ENCODE data around the gene ARHGEF3. TPM values are rescaled to one million over a fixed set of nuclear protein-coding genes. Genes with fewer than 3 reads are reported as not detected.

Gene ARHGEF3
- total RNA-seq, 1 experiment from 2014 or later = 1.3 TPM

- H3K4me3 ChIP-seq (ENCODE audit: low read depth, low read length, poor library complexity, severe bottlenecking) = no peak overlapping the region
- intact Hi-C loops (cut with micrococcal nuclease; ENCODE audit: unreplicated experiment) = no loop called here
- no peaks in the 10 kb centered on the region for H3K36me3 ChIP-seq (ENCODE audit: insufficient read depth, low read length, poor library complexity, severe bottlenecking)
- CTCF ChIA-PET = no interaction called here
- H3K4me1 ChIP-seq (ENCODE audit: insufficient read depth, low read length, poor library complexity, severe bottlenecking) = no peaks in the 10 kb centered on the region
- no peaks in the 10 kb centered on the region for H3K27me3 ChIP-seq (replicated peaks; ENCODE audit: insufficient read depth, low read depth, low read length, poor library complexity)
- POLR2A ChIA-PET (ENCODE audit: low non-redundant PET) = no interaction called here
- no peak for DNase-seq (ENCODE audit: low spot score)
- H3K27ac ChIP-seq (ENCODE audit: low read depth, low read length, poor library complexity, severe bottlenecking) = no peak overlapping the region
- no peaks in the 10 kb centered on the region for H3K9me3 ChIP-seq (ENCODE audit: low read depth, low read length, poor library complexity, severe bottlenecking)
- no TSS peak for BruUV-seq (replicated peaks)
- TF ChIP-seq, protein P1, sequence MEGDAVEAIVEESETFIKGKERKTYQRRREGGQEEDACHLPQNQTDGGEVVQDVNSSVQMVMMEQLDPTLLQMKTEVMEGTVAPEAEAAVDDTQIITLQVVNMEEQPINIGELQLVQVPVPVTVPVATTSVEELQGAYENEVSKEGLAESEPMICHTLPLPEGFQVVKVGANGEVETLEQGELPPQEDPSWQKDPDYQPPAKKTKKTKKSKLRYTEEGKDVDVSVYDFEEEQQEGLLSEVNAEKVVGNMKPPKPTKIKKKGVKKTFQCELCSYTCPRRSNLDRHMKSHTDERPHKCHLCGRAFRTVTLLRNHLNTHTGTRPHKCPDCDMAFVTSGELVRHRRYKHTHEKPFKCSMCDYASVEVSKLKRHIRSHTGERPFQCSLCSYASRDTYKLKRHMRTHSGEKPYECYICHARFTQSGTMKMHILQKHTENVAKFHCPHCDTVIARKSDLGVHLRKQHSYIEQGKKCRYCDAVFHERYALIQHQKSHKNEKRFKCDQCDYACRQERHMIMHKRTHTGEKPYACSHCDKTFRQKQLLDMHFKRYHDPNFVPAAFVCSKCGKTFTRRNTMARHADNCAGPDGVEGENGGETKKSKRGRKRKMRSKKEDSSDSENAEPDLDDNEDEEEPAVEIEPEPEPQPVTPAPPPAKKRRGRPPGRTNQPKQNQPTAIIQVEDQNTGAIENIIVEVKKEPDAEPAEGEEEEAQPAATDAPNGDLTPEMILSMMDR (conservative IDR thresholded peaks at IDR 0.05; ENCODE audit: low read depth, low read length) = no peak
- TF ChIP-seq EZH2 (IDR thresholded peaks at IDR 0.05; ENCODE audit: borderline replicate concordance, low read depth, low read length, poor library complexity, severe bottlenecking) = no peak
Observed at GRCh38 chr3:56810577-56811545, 9.1 kb upstream of the ARHGEF3 start.

DNA sequence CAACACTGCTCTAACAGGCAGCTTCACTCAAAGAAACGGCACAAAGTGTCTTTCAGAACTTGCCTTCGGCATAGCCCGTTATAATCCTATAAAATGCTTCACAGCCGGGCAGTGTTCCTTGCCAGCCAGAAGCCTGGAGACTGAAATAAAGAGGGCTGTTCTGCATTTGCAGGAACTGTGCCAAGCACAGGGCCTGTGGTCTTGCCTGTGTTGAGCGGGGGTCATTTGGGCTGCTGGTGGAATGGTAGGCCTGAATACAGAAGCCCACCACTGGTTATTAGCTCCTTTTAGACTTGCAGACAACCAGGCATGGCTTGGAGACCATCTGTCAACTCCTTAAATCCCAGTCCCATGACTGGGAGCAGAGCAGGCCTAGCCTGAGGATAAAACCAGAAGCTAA is 4.7 kb upstream of the ARHGEF3 start:
- TF ChIP-seq EZH2 (IDR thresholded peaks at IDR 0.05; ENCODE audit: borderline replicate concordance, low read depth, low read length, poor library complexity, severe bottlenecking) = no peak
- TF ChIP-seq, protein P1 (conservative IDR thresholded peaks at IDR 0.05; ENCODE audit: low read depth, low read length) = no peak
- CTCF ChIA-PET = no interaction called here
- H3K4me3 ChIP-seq (ENCODE audit: low read depth, low read length, poor library complexity, severe bottlenecking) = no peak overlapping the region
- no peaks in the 10 kb centered on the region for H3K27me3 ChIP-seq (replicated peaks; ENCODE audit: insufficient read depth, low read depth, low read length, poor library complexity)
- H3K36me3 ChIP-seq (ENCODE audit: insufficient read depth, low read length, poor library complexity, severe bottlenecking) = no peaks in the 10 kb centered on the region
- BruUV-seq (replicated peaks) = no TSS peak
- no peak for DNase-seq (ENCODE audit: low spot score)
- intact Hi-C loops (cut with micrococcal nuclease; ENCODE audit: unreplicated experiment) = no loop called here
- H3K9me3 ChIP-seq (ENCODE audit: low read depth, low read length, poor library complexity, severe bottlenecking) = no peaks in the 10 kb centered on the region
- H3K4me1 ChIP-seq (ENCODE audit: insufficient read depth, low read length, poor library complexity, severe bottlenecking) = no peaks in the 10 kb centered on the region
- POLR2A ChIA-PET (ENCODE audit: low non-redundant PET) = no interaction called here
- no peak overlapping the region for H3K27ac ChIP-seq (ENCODE audit: low read depth, low read length, poor library complexity, severe bottlenecking)

DNA sequence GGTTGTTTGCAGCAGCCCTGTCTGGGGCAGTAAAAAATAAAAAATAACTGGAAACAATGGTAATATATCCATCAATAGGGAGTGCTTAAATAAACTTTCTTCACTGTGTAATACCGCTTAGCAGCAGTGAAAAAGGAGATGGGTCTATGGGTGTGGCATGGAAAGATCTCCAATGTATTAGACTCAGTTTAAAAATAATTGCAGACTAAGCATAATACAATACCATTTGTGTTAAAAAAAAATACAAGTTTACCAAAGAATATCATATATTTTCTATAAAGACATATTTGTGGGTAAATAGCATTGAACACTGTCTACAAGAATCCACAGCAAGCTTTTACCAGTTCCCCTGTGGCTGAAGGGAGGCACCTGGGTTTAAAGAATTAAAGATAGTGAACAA is 1.0 kb upstream of the ARHGEF3 start:
- DNase-seq (ENCODE audit: low spot score) = no peak
- H3K36me3 ChIP-seq (ENCODE audit: insufficient read depth, low read length, poor library complexity, severe bottlenecking) = no peaks in the 10 kb centered on the region
- no peak overlapping the region for H3K27ac ChIP-seq (ENCODE audit: low read depth, low read length, poor library complexity, severe bottlenecking)
- ChIA-PET POLR2A (ENCODE audit: low non-redundant PET) (interaction anchor here (0.7 kb wide), 1 partner anchor 186 kb away, joined by 3 read pairs; no protein-coding TSS in a partner anchor), CTCF (no interaction called here)
- intact Hi-C loops (cut with micrococcal nuclease; ENCODE audit: unreplicated experiment) = no loop called here
- no peaks in the 10 kb centered on the region for H3K9me3 ChIP-seq (ENCODE audit: low read depth, low read length, poor library complexity, severe bottlenecking)
- no TSS peak for BruUV-seq (replicated peaks)
- no peak overlapping the region for H3K4me3 ChIP-seq (ENCODE audit: low read depth, low read length, poor library complexity, severe bottlenecking)
- H3K27me3 ChIP-seq (replicated peaks; ENCODE audit: insufficient read depth, low read depth, low read length, poor library complexity) = no peaks in the 10 kb centered on the region
- TF ChIP-seq EZH2 (IDR thresholded peaks at IDR 0.05; ENCODE audit: borderline replicate concordance, low read depth, low read length, poor library complexity, severe bottlenecking) = no peak
- TF ChIP-seq, protein P1 (conservative IDR thresholded peaks at IDR 0.05; ENCODE audit: low read depth, low read length) = no peak
- no peaks in the 10 kb centered on the region for H3K4me1 ChIP-seq (ENCODE audit: insufficient read depth, low read length, poor library complexity, severe bottlenecking)

All from A673 (cell line).